Measurements from ENCODE around the gene THOC6. TPM values are rescaled to one million over a fixed set of nuclear protein-coding genes. Genes with fewer than 3 reads are reported as not detected.

THOC6 gene
- polyA plus RNA-seq, 1 experiment, result 14.5 TPM

- POLR2A ChIA-PET, result no interaction called here
These were observed 16.5 kb upstream of the THOC6 start for GRCh38 chr16:3007059-3007956.

DNA sequence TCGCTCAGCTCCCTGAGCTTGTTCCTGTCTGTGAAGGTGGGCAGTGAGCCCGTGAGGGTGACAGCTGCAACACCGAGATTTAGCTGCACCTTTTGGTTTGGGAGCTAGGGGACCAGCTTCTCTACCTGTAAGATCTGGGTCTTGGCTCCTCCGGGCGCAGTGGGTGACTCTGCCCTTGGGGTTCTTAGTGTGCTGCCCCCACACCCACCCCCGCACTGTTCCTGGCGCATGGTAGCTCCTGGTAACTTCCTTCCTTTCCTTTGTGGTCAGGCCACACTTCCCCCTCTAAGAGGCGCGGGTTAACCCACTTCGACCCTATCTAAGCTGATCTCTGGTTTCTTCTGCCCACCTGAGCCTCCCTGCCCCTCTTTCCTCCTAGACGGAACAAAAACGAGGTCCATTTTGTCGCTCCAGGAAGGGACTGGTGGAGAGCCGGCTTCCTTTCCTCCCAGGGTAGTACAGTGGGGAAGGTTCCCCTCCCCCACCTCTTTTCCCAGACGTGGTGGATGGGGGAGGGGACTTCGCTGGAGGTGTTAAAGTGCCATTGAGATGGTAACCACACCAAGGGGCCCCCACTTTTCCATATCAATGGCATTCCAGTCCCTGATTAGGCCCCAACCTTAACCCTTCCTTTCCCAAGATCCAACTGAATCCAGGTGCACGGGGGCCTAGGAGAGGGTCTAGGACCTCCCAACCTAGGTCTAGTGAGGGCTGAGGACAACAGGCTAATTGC, 15.7 kb upstream of the THOC6 start:
- CTCF ChIA-PET, result no interaction called here
- no peak for TF ChIP-seq CTCF (IDR thresholded peaks at IDR 0.05; ENCODE audit: low read depth, low read length)
- no peaks in the 10 kb centered on the region; the same call in 1 of the 2 replicates for H3K9me3 ChIP-seq (ENCODE audit: control insufficient read depth, insufficient read depth, low read length)
- peaks cover 55% of the 10 kb centered on the region for H3K27me3 ChIP-seq (ENCODE audit: control insufficient read depth, insufficient read depth, low read length)
- DNase-seq (ENCODE audit: low read depth, low spot score), result no peak
- POLR2A ChIA-PET, result no interaction called here
- no peak overlapping the region for H3K27ac ChIP-seq (ENCODE audit: low read depth, low read length)
- H3K4me3 ChIP-seq (ENCODE audit: low read depth, low read length), result no peak overlapping the region

More at GRCh38 chr16:3007059-3007956, 16.5 kb upstream of the THOC6 start:
- Histone ChIP-seq H3K27me3 (ENCODE audit: control insufficient read depth, insufficient read depth, low read length) (peaks cover 47% of the 10 kb centered on the region), H3K9me3 (ENCODE audit: control insufficient read depth, insufficient read depth, low read length) (no peaks in the 10 kb centered on the region; the same call in 1 of the 2 replicates), H3K4me3 (ENCODE audit: low read depth, low read length) (no peak overlapping the region), H3K27ac (ENCODE audit: low read depth, low read length) (no peak overlapping the region)
- TF ChIP-seq CTCF (IDR thresholded peaks at IDR 0.05; ENCODE audit: low read depth, low read length), result no peak
- CTCF ChIA-PET, result no interaction called here
- no peak for DNase-seq (ENCODE audit: low read depth, low spot score)

DNA sequence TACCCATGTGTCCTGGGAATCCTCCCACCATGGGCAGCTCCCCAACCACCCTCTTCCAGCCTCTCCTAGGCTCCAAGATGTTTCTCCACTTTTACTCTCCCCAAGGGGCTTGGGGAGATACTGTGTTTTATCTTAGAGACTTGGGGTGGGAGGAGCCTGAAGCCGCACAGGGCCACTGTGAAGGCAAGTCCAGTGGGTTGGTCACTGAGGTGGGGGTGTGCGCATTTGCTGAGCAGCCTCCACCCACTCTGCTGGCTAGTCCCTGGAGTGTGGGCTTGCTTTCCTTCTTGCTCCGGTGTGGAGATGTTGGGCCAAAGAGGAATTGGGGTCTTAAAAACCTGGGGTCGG, 15.2 kb upstream of the THOC6 start:
- no peak for DNase-seq (ENCODE audit: low read depth, low spot score)
- Histone ChIP-seq H3K4me3 (ENCODE audit: low read depth, low read length) (no peak overlapping the region), H3K27ac (ENCODE audit: low read depth, low read length) (no peak overlapping the region), H3K9me3 (ENCODE audit: control insufficient read depth, insufficient read depth, low read length) (no peaks in the 10 kb centered on the region; the same call in 1 of the 2 replicates), H3K27me3 (ENCODE audit: control insufficient read depth, insufficient read depth, low read length) (peaks cover 60% of the 10 kb centered on the region)
- no peak for TF ChIP-seq CTCF (IDR thresholded peaks at IDR 0.05; ENCODE audit: low read depth, low read length)
- ChIA-PET POLR2A (no interaction called here), CTCF (interaction anchor here (2.3 kb wide), 1 partner anchor 23 kb away, joined by 8 read pairs; no protein-coding TSS in a partner anchor)

DNA sequence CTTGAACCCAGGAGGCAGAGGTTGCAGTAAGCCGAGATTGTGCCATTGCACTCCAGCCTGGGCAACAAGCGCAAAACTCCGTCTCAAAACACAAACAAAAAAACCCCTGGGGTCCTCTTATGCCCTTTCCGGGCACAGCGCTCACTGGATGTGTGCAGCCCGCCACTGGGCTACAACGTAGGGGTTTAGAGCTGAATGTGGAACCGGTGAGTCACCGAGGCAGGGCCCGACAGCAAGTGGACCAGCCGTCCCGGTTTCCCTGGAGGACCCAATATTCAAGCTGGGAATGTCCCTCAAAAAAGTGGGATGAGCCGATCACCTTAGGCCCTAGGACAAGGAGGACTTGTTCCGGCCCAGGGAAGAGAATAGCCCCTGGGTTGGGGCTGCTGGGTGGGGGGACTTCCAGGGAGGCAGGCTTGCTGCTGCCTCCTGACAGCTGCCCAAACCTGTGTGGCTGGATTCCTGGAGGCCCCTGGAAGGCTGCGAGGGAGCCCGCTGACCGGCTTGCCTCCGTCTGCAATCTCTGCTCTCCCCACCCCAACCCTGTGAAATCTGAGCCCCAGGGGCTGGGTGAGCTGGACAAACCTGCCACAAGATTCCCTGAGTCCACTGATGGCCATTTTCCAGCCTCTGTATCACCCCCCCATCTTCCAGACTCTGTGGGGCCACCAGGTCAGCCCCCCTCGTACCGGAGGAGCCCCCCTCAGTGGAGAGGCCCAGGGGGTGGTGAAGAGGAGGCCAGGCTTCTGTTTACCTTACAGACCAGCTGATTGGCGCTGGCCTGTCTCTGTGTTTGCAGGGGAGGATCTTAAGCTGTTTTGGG, 14.1 kb upstream of the THOC6 start:
- peaks cover 66% of the 10 kb centered on the region for H3K27me3 ChIP-seq (ENCODE audit: control insufficient read depth, insufficient read depth, low read length)
- ChIA-PET POLR2A (interaction anchor here (1.3 kb wide), 1 partner anchor 11 kb away, joined by 8 read pairs; the partner anchor contains the start of gene TNFRSF12A), CTCF (interaction anchor here (0.6 to 2.3 kb wide), 3 partner anchors 19 to 869 kb away, joined by 3 to 8 read pairs (median 3); no protein-coding TSS in a partner anchor)
- no peak overlapping the region for H3K27ac ChIP-seq (ENCODE audit: low read depth, low read length)
- no peak for DNase-seq (ENCODE audit: low read depth, low spot score)
- H3K9me3 ChIP-seq (ENCODE audit: control insufficient read depth, insufficient read depth, low read length), result no peaks in the 10 kb centered on the region; the same call in 1 of the 2 replicates
- TF ChIP-seq CTCF (IDR thresholded peaks at IDR 0.05; ENCODE audit: low read depth, low read length), result no peak
- no peak overlapping the region for H3K4me3 ChIP-seq (ENCODE audit: low read depth, low read length)
